ENCODE measurements around the gene CILP2. TPM values are rescaled to one million over a fixed set of nuclear protein-coding genes. Genes with fewer than 3 reads are reported as not detected.

The CILP2 gene
- total and polyA plus RNA-seq, 12 donors: 0.07 to 0.61 (median 0.21) TPM; not detected in 2

GRCh38 chr19:19507354-19507753 is 30.7 kb upstream of the CILP2 start:
- Histone ChIP-seq H3K36me3 (peaks cover 0 to 61% (median 36%) of the 10 kb centered on the region in 9 donors), H3K4me1 (no peaks in the 10 kb centered on the region), H3K4me3 (no peak overlapping the region), H3K27me3 (no peaks in the 10 kb centered on the region), H3K9me3 (no peaks in the 10 kb centered on the region), H3K27ac (no peak overlapping the region)
- TF ChIP-seq CTCF (IDR thresholded peaks at IDR 0.05): no peak
- WGBS, 2 donors: 81 to 85% methylated on average over 8 of the region's 8 CpGs
- ATAC-seq (no peak), DNase-seq (no peak)
- intact Hi-C loops (cut with DNase I): no loop called here

GRCh38 chr19:19508217-19508616 is 29.8 kb upstream of the CILP2 start:
- ATAC-seq: no peak

GRCh38 chr19:19510432-19510831 is 27.6 kb upstream of the CILP2 start:
- DNase-seq (no peak), ATAC-seq (no peak)
- no peaks in the 10 kb centered on the region for H3K27me3 ChIP-seq
- H3K27ac ChIP-seq: no peak overlapping the region
- H3K9me3 ChIP-seq: peaks cover 0 to 12% (median 0%) of the 10 kb centered on the region in 11 donors
- H3K36me3 ChIP-seq: peaks cover 0 to 30% (median 12%) of the 10 kb centered on the region in 9 donors
- WGBS, 2 donors: 43 to 47% methylated on average over 6 of the region's 6 CpGs
- no peak for TF ChIP-seq CTCF (IDR thresholded peaks at IDR 0.05)
- no peak overlapping the region for H3K4me3 ChIP-seq
- peaks cover 2 to 13% (median 9%) of the 10 kb centered on the region in 9 donors for H3K4me1 ChIP-seq
- intact Hi-C loops (cut with DNase I): no loop called here

More at GRCh38 chr19:19508217-19508616, 29.8 kb upstream of the CILP2 start:
- Histone ChIP-seq H3K4me3 (no peak overlapping the region), H3K27ac (no peak overlapping the region), H3K4me1 (no peaks in the 10 kb centered on the region), H3K9me3 (no peaks in the 10 kb centered on the region), H3K27me3 (no peaks in the 10 kb centered on the region), H3K36me3 (peaks cover 0 to 52% (median 27%) of the 10 kb centered on the region in 9 donors)
- intact Hi-C loops (cut with DNase I): no loop called here
- TF ChIP-seq CTCF (IDR thresholded peaks at IDR 0.05): no peak
- WGBS, 2 donors: 85 to 86% methylated on average over 11 of the region's 11 CpGs
- no peak for DNase-seq

- 76 to 84% methylated on average over 17 of the region's 17 CpGs for WGBS, 2 donors
- Histone ChIP-seq H3K4me1 (peaks cover 5 to 36% (median 27%) of the 10 kb centered on the region in 9 donors), H3K27me3 (no peaks in the 10 kb centered on the region), H3K9me3 (peaks cover 0 to 12% (median 0%) of the 10 kb centered on the region in 11 donors), H3K27ac (peak overlapping the region in 1 of 10 donors; percentile 20), H3K36me3 (peaks cover 0 to 5% (median 0%) of the 10 kb centered on the region in 9 donors), H3K4me3 (peak overlapping the region in 9 of 10 donors; percentile 16 to 43 (median 33))
- TF ChIP-seq CTCF (IDR thresholded peaks at IDR 0.05): no peak
- no peak for DNase-seq
- intact Hi-C loops (cut with DNase I): no loop called here
- ATAC-seq: no peak
Measured at GRCh38 chr19:19513682-19514081, 24.4 kb upstream of the CILP2 start.
